Neural cell (in vitro differentiated cells): ENCODE measurements around the gene DCC. TPM values are rescaled to one million over a fixed set of nuclear protein-coding genes. Genes with fewer than 3 reads are reported as not detected.

ENCODE experiments used
- H2AFZ ChIP-seq: fragments of 200-600, 300-800 bp; sonication (generic), shearing (Covaris generic); 2 replicates; pipeline ENCODE4 v1.6.0; 2014; ENCODE audit warnings: low read depth, mild to moderate bottlenecking, antibody characterized with exemption, low read length, moderate library complexity
- H3F3A ChIP-seq: fragments of 200-600 bp; shearing (Covaris generic); 2 replicates; pipeline ENCODE4 v1.6.1; 2016; ENCODE audit warnings: mild to moderate bottlenecking, moderate library complexity, mixed read lengths, antibody characterized with exemption, low read length; ENCODE audit not compliant: insufficient read depth, poor library complexity, severe bottlenecking
- H3K27ac ChIP-seq: fragments of 200-600, 300-800 bp; sonication (generic), shearing (Covaris generic); 2 replicates; pipeline ENCODE4 v1.5.1; 2014; ENCODE audit warnings: mild to moderate bottlenecking, low read length, moderate library complexity
- H3K27me3 ChIP-seq: fragments of 300-800, 200-600 bp; sonication (generic), shearing (Covaris generic); 2 replicates; pipeline ENCODE4 v1.6.0; 2014; ENCODE audit warnings: mild to moderate bottlenecking, low read depth, low read length, moderate library complexity; ENCODE audit not compliant: insufficient read depth
- H3K36me3 ChIP-seq: fragments of 300-800, 200-600 bp; sonication (generic), shearing (Covaris generic); 2 replicates; pipeline ENCODE4 v1.5.1; 2014; ENCODE audit warnings: mild to moderate bottlenecking, antibody characterized with exemption, low read length, moderate library complexity; ENCODE audit not compliant: insufficient read depth
- H3K4me2 ChIP-seq: fragments of 300-800, 200-600 bp; sonication (generic), shearing (Covaris generic); 2 replicates; pipeline ENCODE4 v1.6.0; 2014; ENCODE audit warnings: mild to moderate bottlenecking, low read length
- H3K4me3 ChIP-seq: fragments of 300-800, 200-600 bp; sonication (generic), shearing (Covaris generic); 2 replicates; pipeline ENCODE4 v1.5.1; 2014; ENCODE audit warnings: mild to moderate bottlenecking, low read length, moderate library complexity
- H3K79me2 ChIP-seq: fragments of 200-600 bp; shearing (Covaris generic); replicated peaks from 2 replicates; pipeline ENCODE4 v1.6.0; 2014; ENCODE audit warnings: mild to moderate bottlenecking, low read length, moderate library complexity; ENCODE audit not compliant: insufficient read depth
- H3K9ac ChIP-seq: fragments of 300-800, 200-600 bp; sonication (generic), shearing (Covaris generic); 2 replicates; pipeline ENCODE4 v1.6.1; 2016; ENCODE audit warnings: mild to moderate bottlenecking, low read length, mixed read lengths
- H3K9me2 ChIP-seq: fragments of 200-600 bp; shearing (Covaris generic); 2 replicates; pipeline ENCODE4 v1.6.1; 2016; ENCODE audit warnings: mild to moderate bottlenecking, low read length, mixed read lengths; ENCODE audit not compliant: insufficient read depth
- H3K9me3 ChIP-seq: fragments of 200-600, 300-800 bp; sonication (generic), shearing (Covaris generic); 2 replicates; pipeline ENCODE4 v1.6.1; 2016; ENCODE audit warnings: mild to moderate bottlenecking, mixed run types, low read length, moderate library complexity, mixed read lengths
- H4K20me1 ChIP-seq: fragments of 200-600 bp; shearing (Covaris generic); 2 replicates; pipeline ENCODE4 v1.6.1; 2016; ENCODE audit warnings: mild to moderate bottlenecking, mixed run types; ENCODE audit not compliant: insufficient read depth
- EP300 ChIP-seq: fragments of 450-650 bp; conservative IDR thresholded peaks from 2 replicates; pipeline ENCODE4 v1.6.1; 2014; ENCODE audit warnings: antibody characterized with exemption, mild to moderate bottlenecking, moderate library complexity; ENCODE audit not compliant: poor library complexity, severe bottlenecking
- EZH2 ChIP-seq: fragments of 200-600, 300-800 bp; shearing (Covaris generic), sonication (generic); IDR thresholded peaks from 2 replicates; pipeline ENCODE4 v1.6.1; 2014; ENCODE audit warnings: antibody characterized with exemption, low read length, borderline replicate concordance, mild to moderate bottlenecking; ENCODE audit not compliant: insufficient read depth, poor library complexity, severe bottlenecking
- MXI1 ChIP-seq: fragments of 450-650 bp; conservative IDR thresholded peaks from 2 replicates; pipeline ENCODE4 v1.6.1; 2014; ENCODE audit warnings: antibody characterized with exemption, mild to moderate bottlenecking; ENCODE audit not compliant: poor library complexity, severe bottlenecking
- POLR2AphosphoS5 ChIP-seq: IDR thresholded peaks from 2 replicates; pipeline ENCODE4 v1.6.1; 2012
- RAD21 ChIP-seq: fragments of 450-650 bp; conservative IDR thresholded peaks from 2 replicates; pipeline ENCODE4 v1.6.1; 2014; ENCODE audit warnings: antibody characterized with exemption, mild to moderate bottlenecking, moderate library complexity
- SMC3 ChIP-seq: fragments of 450-650 bp; conservative IDR thresholded peaks from 2 replicates; pipeline ENCODE4 v1.6.1; 2014; ENCODE audit warnings: antibody characterized with exemption, mild to moderate bottlenecking, moderate library complexity; ENCODE audit not compliant: poor library complexity
- TAF1 ChIP-seq: IDR thresholded peaks from 2 replicates; pipeline ENCODE4 v1.6.1; 2012; ENCODE audit warnings: low read depth
- polyA plus RNA-seq: library from polyadenylated mRNA; depleted of rRNA; stranded (reverse); fragments of >200 nt; gene quantifications from 2 replicates; pipeline ENCODE4 v1.2.3, GENCODE V29; 2014
- TF ChIP-seq, protein P1 (sequence below): IDR thresholded peaks from 2 replicates; pipeline ENCODE4 v1.6.1; 2012; ENCODE audit warnings: borderline replicate concordance
- TF ChIP-seq, protein P2 (sequence below): fragments of 450-650 bp; IDR thresholded peaks from 2 replicates; pipeline ENCODE4 v1.5.1; 2014; ENCODE audit warnings: antibody characterized with exemption, mild to moderate bottlenecking, moderate library complexity; ENCODE audit not compliant: poor library complexity, severe bottlenecking

DCC gene
- polyA plus RNA-seq, 1 donor from 2014 or later = 40.7 TPM

DNA sequence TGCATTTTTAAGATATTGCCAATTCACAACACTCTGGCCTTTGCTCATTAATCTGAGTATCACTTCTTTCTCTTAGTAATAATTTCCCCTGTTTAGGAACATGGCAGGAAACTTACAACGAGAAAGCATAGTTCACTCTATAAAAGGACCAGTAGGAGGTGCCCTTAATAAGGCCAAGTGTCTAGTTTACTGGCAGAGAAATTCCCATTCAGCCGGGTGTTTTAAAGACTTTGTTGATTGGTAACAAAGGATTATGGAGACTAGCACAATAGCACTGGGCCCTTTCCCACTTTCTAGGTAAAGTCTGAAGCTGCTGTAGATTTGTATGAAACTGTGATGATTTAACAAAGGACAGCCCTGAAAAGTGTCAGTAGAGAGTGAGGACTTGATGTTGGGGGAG lies 3.1 kb downstream of the DCC start:
- H3K79me2 ChIP-seq = peaks cover 77% of the 10 kb centered on the region
- peak overlapping the region; percentile 84 for H3K4me3 ChIP-seq
- peak overlapping the region; percentile 74 for H3K27ac ChIP-seq
- H3K9me2 ChIP-seq = no peaks in the 10 kb centered on the region
- no peaks in the 10 kb centered on the region for H4K20me1 ChIP-seq
- TF ChIP-seq SMC3 (peak; percentile 85), EZH2 (no peak), EP300 (peak; percentile 46), MXI1 (no peak), RAD21 (peak; percentile 90), TAF1 (no peak), POLR2AphosphoS5 (peak; percentile 22)
- TF ChIP-seq, protein P1, sequence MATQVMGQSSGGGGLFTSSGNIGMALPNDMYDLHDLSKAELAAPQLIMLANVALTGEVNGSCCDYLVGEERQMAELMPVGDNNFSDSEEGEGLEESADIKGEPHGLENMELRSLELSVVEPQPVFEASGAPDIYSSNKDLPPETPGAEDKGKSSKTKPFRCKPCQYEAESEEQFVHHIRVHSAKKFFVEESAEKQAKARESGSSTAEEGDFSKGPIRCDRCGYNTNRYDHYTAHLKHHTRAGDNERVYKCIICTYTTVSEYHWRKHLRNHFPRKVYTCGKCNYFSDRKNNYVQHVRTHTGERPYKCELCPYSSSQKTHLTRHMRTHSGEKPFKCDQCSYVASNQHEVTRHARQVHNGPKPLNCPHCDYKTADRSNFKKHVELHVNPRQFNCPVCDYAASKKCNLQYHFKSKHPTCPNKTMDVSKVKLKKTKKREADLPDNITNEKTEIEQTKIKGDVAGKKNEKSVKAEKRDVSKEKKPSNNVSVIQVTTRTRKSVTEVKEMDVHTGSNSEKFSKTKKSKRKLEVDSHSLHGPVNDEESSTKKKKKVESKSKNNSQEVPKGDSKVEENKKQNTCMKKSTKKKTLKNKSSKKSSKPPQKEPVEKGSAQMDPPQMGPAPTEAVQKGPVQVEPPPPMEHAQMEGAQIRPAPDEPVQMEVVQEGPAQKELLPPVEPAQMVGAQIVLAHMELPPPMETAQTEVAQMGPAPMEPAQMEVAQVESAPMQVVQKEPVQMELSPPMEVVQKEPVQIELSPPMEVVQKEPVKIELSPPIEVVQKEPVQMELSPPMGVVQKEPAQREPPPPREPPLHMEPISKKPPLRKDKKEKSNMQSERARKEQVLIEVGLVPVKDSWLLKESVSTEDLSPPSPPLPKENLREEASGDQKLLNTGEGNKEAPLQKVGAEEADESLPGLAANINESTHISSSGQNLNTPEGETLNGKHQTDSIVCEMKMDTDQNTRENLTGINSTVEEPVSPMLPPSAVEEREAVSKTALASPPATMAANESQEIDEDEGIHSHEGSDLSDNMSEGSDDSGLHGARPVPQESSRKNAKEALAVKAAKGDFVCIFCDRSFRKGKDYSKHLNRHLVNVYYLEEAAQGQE = peak; percentile 75
- TF ChIP-seq, protein P2, sequence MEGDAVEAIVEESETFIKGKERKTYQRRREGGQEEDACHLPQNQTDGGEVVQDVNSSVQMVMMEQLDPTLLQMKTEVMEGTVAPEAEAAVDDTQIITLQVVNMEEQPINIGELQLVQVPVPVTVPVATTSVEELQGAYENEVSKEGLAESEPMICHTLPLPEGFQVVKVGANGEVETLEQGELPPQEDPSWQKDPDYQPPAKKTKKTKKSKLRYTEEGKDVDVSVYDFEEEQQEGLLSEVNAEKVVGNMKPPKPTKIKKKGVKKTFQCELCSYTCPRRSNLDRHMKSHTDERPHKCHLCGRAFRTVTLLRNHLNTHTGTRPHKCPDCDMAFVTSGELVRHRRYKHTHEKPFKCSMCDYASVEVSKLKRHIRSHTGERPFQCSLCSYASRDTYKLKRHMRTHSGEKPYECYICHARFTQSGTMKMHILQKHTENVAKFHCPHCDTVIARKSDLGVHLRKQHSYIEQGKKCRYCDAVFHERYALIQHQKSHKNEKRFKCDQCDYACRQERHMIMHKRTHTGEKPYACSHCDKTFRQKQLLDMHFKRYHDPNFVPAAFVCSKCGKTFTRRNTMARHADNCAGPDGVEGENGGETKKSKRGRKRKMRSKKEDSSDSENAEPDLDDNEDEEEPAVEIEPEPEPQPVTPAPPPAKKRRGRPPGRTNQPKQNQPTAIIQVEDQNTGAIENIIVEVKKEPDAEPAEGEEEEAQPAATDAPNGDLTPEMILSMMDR = peak; percentile 89
- peak overlapping the region; percentile 73 for H3K4me2 ChIP-seq
- H3K9me3 ChIP-seq = no peaks in the 10 kb centered on the region
- H3F3A ChIP-seq = peaks cover 4% of the 10 kb centered on the region
- H3K36me3 ChIP-seq = no peaks in the 10 kb centered on the region
- H3K9ac ChIP-seq = peak overlapping the region; percentile 82
- peak overlapping the region; percentile 5 for H2AFZ ChIP-seq
- H3K27me3 ChIP-seq = no peaks in the 10 kb centered on the region

DNA sequence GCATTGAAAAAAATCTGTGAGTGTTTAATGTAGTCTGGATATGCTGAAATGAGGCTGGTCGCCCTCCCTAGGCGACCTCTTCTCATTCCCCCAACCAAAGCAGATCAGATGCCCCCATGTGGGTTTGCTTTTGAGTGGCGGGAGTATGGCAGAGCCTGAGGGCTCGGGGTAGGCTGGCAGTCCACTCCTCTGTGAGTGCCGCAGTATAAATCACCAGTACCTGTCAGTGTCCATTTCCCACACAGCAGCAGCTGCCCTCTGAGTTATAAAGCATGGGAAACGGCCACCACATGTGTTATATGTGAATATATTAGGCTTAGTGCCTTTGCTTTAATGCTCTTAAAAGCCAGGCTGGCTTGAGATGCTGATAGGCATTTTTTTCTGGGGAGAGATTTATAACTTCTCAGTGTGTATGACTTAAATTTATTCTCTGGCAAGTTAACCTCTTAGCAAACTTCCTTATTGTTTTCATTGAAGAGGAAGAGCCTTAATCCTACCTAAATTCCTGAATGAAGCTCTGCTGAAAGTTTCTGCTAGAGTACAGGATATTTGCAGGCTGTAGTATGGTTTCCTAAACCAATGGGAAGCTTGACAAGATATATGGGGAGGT lies 3.8 kb downstream of the DCC start:
- Histone ChIP-seq H3K79me2 (peaks cover 84% of the 10 kb centered on the region), H3K27ac (peak overlapping the region; percentile 74), H3K27me3 (no peaks in the 10 kb centered on the region), H3K4me2 (peak overlapping the region; percentile 63), H3K9me3 (no peaks in the 10 kb centered on the region), H3K4me3 (peak overlapping the region; percentile 84), H4K20me1 (no peaks in the 10 kb centered on the region), H2AFZ (no peak overlapping the region), H3K36me3 (no peaks in the 10 kb centered on the region), H3K9ac (peak overlapping the region; percentile 45), H3F3A (peaks cover 4% of the 10 kb centered on the region), H3K9me2 (no peaks in the 10 kb centered on the region)
- TF ChIP-seq MXI1 (peak; percentile 38), TAF1 (no peak)

DNA sequence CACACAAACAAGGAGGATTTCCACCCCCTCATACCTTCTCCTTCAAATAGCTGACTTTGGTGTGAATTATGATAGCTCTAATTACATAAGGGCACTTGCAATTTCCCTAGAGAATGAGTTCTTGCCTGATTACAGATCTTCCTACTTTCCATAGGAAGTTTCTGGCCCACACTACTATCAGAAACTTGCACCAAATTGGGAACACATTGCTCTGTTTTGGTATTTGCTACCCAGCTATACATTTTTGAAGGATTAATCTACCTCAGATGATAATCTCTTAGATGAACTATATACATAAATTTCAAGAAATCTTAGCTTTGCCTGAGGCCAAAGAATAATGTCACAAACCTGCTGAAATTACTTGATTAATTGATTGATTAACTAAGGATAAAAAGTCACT lies 4.9 kb downstream of the DCC start:
- no peak for TF ChIP-seq TAF1
- TF ChIP-seq, protein P2 = no peak
- no peak overlapping the region for H3K9ac ChIP-seq
- H2AFZ ChIP-seq = no peak overlapping the region
- H3K79me2 ChIP-seq = peaks cover 94% of the 10 kb centered on the region
- no peaks in the 10 kb centered on the region for H3K9me3 ChIP-seq
- H3K9me2 ChIP-seq = no peaks in the 10 kb centered on the region
- peak overlapping the region; percentile 84 for H3K4me3 ChIP-seq
- H3K4me2 ChIP-seq = no peak overlapping the region
- H3F3A ChIP-seq = peaks cover 4% of the 10 kb centered on the region
- no peaks in the 10 kb centered on the region for H3K36me3 ChIP-seq
- H3K27ac ChIP-seq = no peak overlapping the region
- H4K20me1 ChIP-seq = no peaks in the 10 kb centered on the region
- no peaks in the 10 kb centered on the region for H3K27me3 ChIP-seq
